Retina (tissue), 1 donor: Measurements from ENCODE around the gene XRCC5.
A peak's percentile ranks its signal among the peaks of the same experiment; 100 is the strongest.

Experiments used
- DNase-seq: peaks from one replicate; pipeline ENCODE4 v3.0.0-alpha.2; 2016

XRCC5 gene

GRCh38 chr2:216086207-216086893, 22.8 kb upstream of the XRCC5 start:
- DNase-seq = no peak

- no peak for DNase-seq
These were observed 18.8 kb upstream of the XRCC5 start for GRCh38 chr2:216090369-216090786.

GRCh38 chr2:216092646-216093045, 16.5 kb upstream of the XRCC5 start:
- no peak for DNase-seq

- no peak for DNase-seq
These were observed 14.4 kb upstream of the XRCC5 start for GRCh38 chr2:216094701-216095100.

- DNase-seq = no peak
These were observed 10.5 kb upstream of the XRCC5 start for GRCh38 chr2:216098421-216099334.

- no peak for DNase-seq
These were observed 8.0 kb upstream of the XRCC5 start for GRCh38 chr2:216101109-216101508.

- DNase-seq = no peak
These were observed 5.9 kb upstream of the XRCC5 start for GRCh38 chr2:216103213-216103612.

GRCh38 chr2:216104691-216105090, 4.5 kb upstream of the XRCC5 start:
- no peak for DNase-seq

- no peak for DNase-seq
These were observed 1.8 kb upstream of the XRCC5 start for GRCh38 chr2:216107320-216107719.

- peak; percentile 64 for DNase-seq
These were observed 1.4 kb upstream of the XRCC5 start for GRCh38 chr2:216107760-216108159.

- DNase-seq = peak; percentile 52
These were observed 710 bp upstream of the XRCC5 start for GRCh38 chr2:216108310-216108966.

GRCh38 chr2:216109962-216110614, 940 bp downstream of the XRCC5 start:
- DNase-seq = no peak

- DNase-seq = no peak
These were observed 1.5 kb downstream of the XRCC5 start for GRCh38 chr2:216110620-216111019.

- DNase-seq = no peak
These were observed 2.0 kb downstream of the XRCC5 start for GRCh38 chr2:216111122-216111521.

- DNase-seq = no peak
These were observed 3.8 kb downstream of the XRCC5 start for GRCh38 chr2:216112926-216113325.

GRCh38 chr2:216113572-216113971, 4.4 kb downstream of the XRCC5 start:
- DNase-seq = no peak

- no peak for DNase-seq
These were observed 5.2 kb downstream of the XRCC5 start for GRCh38 chr2:216114382-216114713.

GRCh38 chr2:216114714-216115531, 5.8 kb downstream of the XRCC5 start:
- peak; percentile 98 for DNase-seq

- DNase-seq = no peak
These were observed 7.3 kb downstream of the XRCC5 start for GRCh38 chr2:216116418-216116817.

GRCh38 chr2:216117561-216118340, 8.6 kb downstream of the XRCC5 start:
- no peak for DNase-seq

- no peak for DNase-seq
These were observed 9.3 kb downstream of the XRCC5 start for GRCh38 chr2:216118474-216118873.
